B cell (primary cell): ENCODE measurements around the gene SCGN. TPM values are rescaled to one million over a fixed set of nuclear protein-coding genes. Genes with fewer than 3 reads are reported as not detected.

Experiments
- ATAC-seq: fragments of 200-7000 bp; cut with Tn5 transposase; one replicate; pipeline ENCODE4 v1.10.0; 2021; ENCODE audit warnings: low read depth, mild to moderate bottlenecking, moderate number of reproducible peaks, moderate library complexity
- CTCF ChIA-PET: fragments of 350-600 bp; sonication (Branson Sonifier 250); formaldehyde crosslinking; loops from one replicate; lab custom pipeline; 2021; ENCODE audit warnings: antibody characterized with exemption, inconsistent platforms; lab: Charles Lee
- POLR2A ChIA-PET: fragments of 350-600 bp; sonication (Branson Sonifier 250); formaldehyde crosslinking; loops from one replicate; lab custom pipeline; 2021; ENCODE audit warnings: antibody characterized with exemption; lab: Charles Lee
- DNase-seq: peaks from one replicate; pipeline ENCODE4 v3.0.0; 2013
- H2AFZ ChIP-seq: 2 replicates; pipeline ENCODE4 v1.6.1; 2012; ENCODE audit warnings: mild to moderate bottlenecking, low read depth, low read length; ENCODE audit not compliant: insufficient read depth, poor library complexity, severe bottlenecking
- H3K27ac ChIP-seq, 2 donors: 1 replicate in 1 of 2; 2 replicates in 1 of 2; pipeline ENCODE4 v1.5.1; 2012 to 2013; ENCODE audit warnings: low read length in 2 of 2, mild to moderate bottlenecking in 2 of 2, moderate library complexity in 1 of 2
- H3K27me3 ChIP-seq, 4 experiments: fragments of 200-600 bp in 1 of 4; sonication (generic) in 1 of 4; replicated peaks in 1 of 4; 1 replicate in 2 of 4; 2 replicates in 2 of 4; pipeline versions ENCODE4 v1.6.1 to v1.7.0; 2013 to 2016; ENCODE audit warnings: low read length in 3 of 4, mild to moderate bottlenecking in 2 of 4, mixed read lengths in 1 of 4, moderate library complexity in 1 of 4; ENCODE audit not compliant: insufficient read depth in 4 of 4, control insufficient read depth in 3 of 4; ENCODE audit errors: control extremely low read depth in 1 of 4
- H3K36me3 ChIP-seq, 2 experiments: replicated peaks in 1 of 2; 1 replicate in 1 of 2; 2 replicates in 1 of 2; pipeline versions ENCODE4 v1.6.1 to v1.7.1; 2013; ENCODE audit warnings: low read length in 1 of 2; ENCODE audit not compliant: insufficient read depth in 2 of 2, control insufficient read depth in 1 of 2; ENCODE audit errors: control extremely low read depth in 1 of 2, extremely low read depth in 1 of 2
- H3K4me1 ChIP-seq, 2 donors: fragments of 200-600 bp in 1 of 2; sonication (generic) in 1 of 2; 1 replicate in 1 of 2; 2 replicates in 1 of 2; pipeline versions ENCODE4 v1.5.1 to v1.6.1; 2013 to 2017; ENCODE audit warnings: low read length in 2 of 2; ENCODE audit not compliant: control insufficient read depth in 2 of 2, insufficient read depth in 2 of 2
- H3K4me2 ChIP-seq: replicated peaks from 2 replicates; pipeline ENCODE3; 2012; ENCODE audit warnings: mild to moderate bottlenecking, low read depth, low read length; ENCODE audit not compliant: poor library complexity, severe bottlenecking
- H3K4me3 ChIP-seq, 5 experiments: fragments of 200-600 bp in 1 of 5; sonication (generic) in 1 of 5; 1 replicate in 3 of 5; 2 replicates in 2 of 5; pipeline versions ENCODE4 v1.5.1 to v1.7.0; 2011 to 2016; ENCODE audit warnings: low read length in 4 of 5, mild to moderate bottlenecking in 4 of 5, low read depth in 2 of 5, control low read depth in 1 of 5, moderate library complexity in 1 of 5; ENCODE audit not compliant: insufficient read depth in 1 of 5; ENCODE audit errors: control extremely low read depth in 1 of 5, extremely low read depth in 1 of 5
- H3K79me2 ChIP-seq: fragments of 200-600 bp; sonication (generic); one replicate; pipeline ENCODE4 v1.6.0; 2016; ENCODE audit warnings: low read length; ENCODE audit not compliant: control insufficient read depth, insufficient read depth
- H3K9ac ChIP-seq: fragments of 200-600 bp; sonication (generic); 2 replicates; pipeline ENCODE4 v1.6.1; 2017; ENCODE audit warnings: mild to moderate bottlenecking, low read length, moderate library complexity
- H3K9me3 ChIP-seq, 3 donors: one replicate each; pipeline versions ENCODE4 v1.6.1 to v1.7.1; 2013; ENCODE audit warnings: low read length in 2 of 3; ENCODE audit not compliant: control insufficient read depth in 2 of 3, insufficient read depth in 1 of 3; ENCODE audit errors: control extremely low read depth in 1 of 3
- H4K20me1 ChIP-seq: 2 replicates; pipeline ENCODE4 v1.6.0; 2012; ENCODE audit warnings: mild to moderate bottlenecking, low read length; ENCODE audit not compliant: insufficient read depth, control insufficient read depth, poor library complexity, severe bottlenecking
- H3K27ac Mint-ChIP-seq: one replicate; pipeline ENCODE4 v1.8.0; 2021; ENCODE audit warnings: mixed read lengths
- H3K27me3 Mint-ChIP-seq: one replicate; pipeline ENCODE4 v1.8.0; 2021; ENCODE audit warnings: mixed read lengths
- H3K4me1 Mint-ChIP-seq: one replicate; pipeline ENCODE4 v1.8.0; 2021; ENCODE audit warnings: mixed read lengths
- H3K4me3 Mint-ChIP-seq: one replicate; pipeline ENCODE4 v1.8.0; 2021; ENCODE audit warnings: mixed read lengths
- H3K9me3 Mint-ChIP-seq: one replicate; pipeline ENCODE4 v1.8.0; 2022; ENCODE audit warnings: mixed read lengths; ENCODE audit not compliant: insufficient read depth
- EZH2 ChIP-seq: IDR thresholded peaks from 2 replicates; pipeline ENCODE4 v1.6.1; 2012; ENCODE audit warnings: borderline replicate concordance, low read depth, mild to moderate bottlenecking, moderate library complexity, low read length; ENCODE audit not compliant: insufficient read depth, poor library complexity, severe bottlenecking
- WGBS: methylation state at CpG from one replicate; pipeline ENCODE4 v1.1.5; 2013; ENCODE audit warnings: missing lambda C conversion rate; ENCODE audit not compliant: insufficient coverage; 5-methylcytosine and 5-hydroxymethylcytosine counted together
- intact Hi-C: fragments of 100-400 bp; cut with micrococcal nuclease; formaldehyde crosslinking; loops from one replicate; pipeline ENCODE4 v1.10.0; 2022
- polyA plus RNA-seq: library from polyadenylated mRNA; depleted of rRNA; stranded (reverse); fragments of >200 nt; gene quantifications from 2 replicates; pipeline ENCODE4 v1.2.3, GENCODE V29; 2012
- total RNA-seq, 2 donors: library from RNA; stranded (reverse); fragments of 120-200 nt in 1 of 2; gene quantifications; 1 replicate in 1 of 2; 2 replicates in 1 of 2; pipeline versions ENCODE4 v1.2.3 to v1.2.4, GENCODE V29; 2013 to 2022
- TF ChIP-seq, protein P1 (sequence below): fragments of 200-600 bp; IDR thresholded peaks from one replicate; pipeline ENCODE4 v1.8.0; 2022; ENCODE audit warnings: antibody characterized with exemption, mild to moderate bottlenecking

SCGN gene
- total and polyA plus RNA-seq, 2 donors (not counting 1 experiment from before 2014, with no cell fraction given): not detected

DNA sequence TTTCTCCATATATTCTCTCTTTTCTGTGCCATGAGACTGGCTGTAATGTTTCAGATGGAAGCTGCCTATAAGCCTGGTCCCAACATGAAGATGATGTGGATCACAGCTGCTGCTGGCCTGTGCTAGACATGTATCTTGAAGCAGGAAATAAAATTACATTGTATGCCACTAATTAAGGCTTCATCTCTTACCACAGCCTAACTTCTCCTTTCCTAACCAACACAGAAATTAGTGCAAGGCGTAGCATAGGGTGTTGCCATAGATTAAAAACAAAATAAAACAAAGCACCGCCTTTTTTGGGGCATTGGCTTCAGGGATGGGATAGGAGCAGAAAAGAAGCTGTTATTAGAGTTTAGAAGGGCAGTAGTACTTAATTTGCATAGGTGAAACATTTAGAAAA is 97.8 kb downstream of the SCGN start:
- Histone ChIP-seq H3K4me1 (peaks cover 5% of the 10 kb centered on the region in 2 donors), H3K4me3 (no peak overlapping the region), H3K27ac (no peak overlapping the region), H3K9me3 (no peaks in the 10 kb centered on the region), H3K79me2 (no peaks in the 10 kb centered on the region), H3K4me2 (no peak overlapping the region), H2AFZ (no peak overlapping the region), H3K36me3 (no peaks in the 10 kb centered on the region), H3K9ac (no peak overlapping the region), H3K27me3 (no peaks in the 10 kb centered on the region), H4K20me1 (no peaks in the 10 kb centered on the region)
- TF ChIP-seq, protein P1, sequence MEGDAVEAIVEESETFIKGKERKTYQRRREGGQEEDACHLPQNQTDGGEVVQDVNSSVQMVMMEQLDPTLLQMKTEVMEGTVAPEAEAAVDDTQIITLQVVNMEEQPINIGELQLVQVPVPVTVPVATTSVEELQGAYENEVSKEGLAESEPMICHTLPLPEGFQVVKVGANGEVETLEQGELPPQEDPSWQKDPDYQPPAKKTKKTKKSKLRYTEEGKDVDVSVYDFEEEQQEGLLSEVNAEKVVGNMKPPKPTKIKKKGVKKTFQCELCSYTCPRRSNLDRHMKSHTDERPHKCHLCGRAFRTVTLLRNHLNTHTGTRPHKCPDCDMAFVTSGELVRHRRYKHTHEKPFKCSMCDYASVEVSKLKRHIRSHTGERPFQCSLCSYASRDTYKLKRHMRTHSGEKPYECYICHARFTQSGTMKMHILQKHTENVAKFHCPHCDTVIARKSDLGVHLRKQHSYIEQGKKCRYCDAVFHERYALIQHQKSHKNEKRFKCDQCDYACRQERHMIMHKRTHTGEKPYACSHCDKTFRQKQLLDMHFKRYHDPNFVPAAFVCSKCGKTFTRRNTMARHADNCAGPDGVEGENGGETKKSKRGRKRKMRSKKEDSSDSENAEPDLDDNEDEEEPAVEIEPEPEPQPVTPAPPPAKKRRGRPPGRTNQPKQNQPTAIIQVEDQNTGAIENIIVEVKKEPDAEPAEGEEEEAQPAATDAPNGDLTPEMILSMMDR: no peak
- TF ChIP-seq EZH2: no peak
- intact Hi-C loops: no loop called here
- peaks cover 5% of the 10 kb centered on the region for H3K4me1 Mint-ChIP-seq
- no peak overlapping the region for H3K27ac Mint-ChIP-seq
- CTCF ChIA-PET: interaction anchor here (0.6 to 3.0 kb wide), 2 partner anchors 31 to 68 kb away, joined by 3 to 9 read pairs; no protein-coding TSS in a partner anchor
- no peaks in the 10 kb centered on the region for H3K27me3 Mint-ChIP-seq
- H3K9me3 Mint-ChIP-seq: no peaks in the 10 kb centered on the region
- POLR2A ChIA-PET: no interaction called here
- peak; percentile 45 for ATAC-seq
- H3K4me3 Mint-ChIP-seq: no peak overlapping the region
- peak; percentile 46 for DNase-seq
- no CpG with 5 or more reads among the region's 2 CpGs for WGBS

DNA sequence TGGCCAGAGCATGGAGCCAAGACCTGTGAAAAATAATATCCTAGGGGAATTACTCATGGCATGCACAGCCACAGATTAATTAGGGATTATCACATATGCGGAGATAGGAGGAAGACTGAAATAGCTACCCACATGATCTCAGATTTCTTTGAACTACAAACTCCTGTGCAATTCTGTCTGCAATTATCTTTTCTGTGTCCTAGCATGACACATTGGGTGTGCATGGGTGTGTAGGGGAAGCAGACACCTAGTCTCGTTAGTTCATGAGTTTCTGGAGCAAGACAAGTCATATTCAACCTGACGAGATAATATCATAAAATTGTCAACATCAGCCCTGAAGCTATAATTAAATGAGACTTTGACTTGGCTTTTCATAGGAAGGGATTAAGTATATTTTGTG is 98.9 kb downstream of the SCGN start:
- POLR2A ChIA-PET: no interaction called here
- no peak for ATAC-seq
- H3K4me3 Mint-ChIP-seq: no peak overlapping the region

More for the DNA sequence above, 98.9 kb downstream of the SCGN start:
- Histone ChIP-seq H3K9ac (no peak overlapping the region), H4K20me1 (no peaks in the 10 kb centered on the region), H3K36me3 (no peaks in the 10 kb centered on the region), H3K4me3 (no peak overlapping the region), H2AFZ (no peak overlapping the region), H3K4me2 (no peak overlapping the region), H3K27ac (no peak overlapping the region), H3K79me2 (no peaks in the 10 kb centered on the region), H3K9me3 (no peaks in the 10 kb centered on the region), H3K4me1 (peaks cover 5% of the 10 kb centered on the region in 2 donors), H3K27me3 (no peaks in the 10 kb centered on the region)
- Mint-ChIP-seq H3K27me3 (peaks cover 3% of the 10 kb centered on the region), H3K27ac (no peak overlapping the region), H3K9me3 (no peaks in the 10 kb centered on the region), H3K4me1 (peaks cover 5% of the 10 kb centered on the region)
- no CpG with 5 or more reads among the region's 3 CpGs for WGBS
- no peak for DNase-seq
- no peak for TF ChIP-seq EZH2
- TF ChIP-seq, protein P1: no peak
- CTCF ChIA-PET: interaction anchor here (1.1 to 3.0 kb wide), 2 partner anchors 23 to 32 kb away, joined by 3 to 9 read pairs; no protein-coding TSS in a partner anchor
- intact Hi-C loops: no loop called here

Other genes starting within 250 kb of the SCGN start
- not detected in 2 replicates for gene SLC17A4, start 102.5 kb downstream of the SCGN start, total RNA-seq
- gene SLC17A4, start 102.5 kb downstream of the SCGN start, polyA plus RNA-seq: not detected in 2 replicates
- gene SLC17A1, start 179.8 kb downstream of the SCGN start, total RNA-seq: not detected in 2 replicates
- gene SLC17A1, start 179.8 kb downstream of the SCGN start, polyA plus RNA-seq: not detected in 2 replicates
- gene SLC17A3, start 222.0 kb downstream of the SCGN start, total RNA-seq: not detected in 2 replicates
- 0.19 TPM in 1 of 2 replicates, not detected in the other for gene SLC17A3, start 222.0 kb downstream of the SCGN start, polyA plus RNA-seq